Hepatocyte (in vitro differentiated cells): Measurements from ENCODE around the gene C14orf180. TPM values are rescaled to one million over a fixed set of nuclear protein-coding genes. Genes with fewer than 3 reads are reported as not detected.
A peak's percentile ranks its signal among the peaks of the same experiment; 100 is the strongest.

ENCODE experiments used
- DNase-seq: peaks from one replicate; pipeline ENCODE4 v3.0.0-alpha.2; 2016; ENCODE audit warnings: low spot score
- H2AFZ ChIP-seq: fragments of 200-600 bp; sonication (generic); 2 replicates; pipeline ENCODE4 v1.6.0; 2016; ENCODE audit warnings: antibody characterized with exemption, mild to moderate bottlenecking
- H3K27ac ChIP-seq: fragments of 200-600 bp; sonication (generic); 2 replicates; pipeline ENCODE4 v1.5.1; 2016; ENCODE audit warnings: mild to moderate bottlenecking
- H3K27me3 ChIP-seq: fragments of 200-600 bp; sonication (generic); 2 replicates; pipeline ENCODE4 v1.6.1; 2016
- H3K36me3 ChIP-seq: fragments of 200-600 bp; sonication (generic); replicated peaks from 2 replicates; pipeline ENCODE4 v1.5.1; 2016; ENCODE audit warnings: low read depth; ENCODE audit not compliant: insufficient read depth
- H3K4me1 ChIP-seq: fragments of 200-600 bp; sonication (generic); 2 replicates; pipeline ENCODE4 v1.5.1; 2016; ENCODE audit warnings: mild to moderate bottlenecking, moderate library complexity; ENCODE audit not compliant: insufficient read depth
- H3K4me2 ChIP-seq: fragments of 200-600 bp; sonication (generic); 2 replicates; pipeline ENCODE4 v1.6.0; 2016
- H3K4me3 ChIP-seq: fragments of 200-600 bp; sonication (generic); 2 replicates; pipeline ENCODE4 v1.5.1; 2016; ENCODE audit warnings: mild to moderate bottlenecking
- H3K79me2 ChIP-seq: fragments of 200-600 bp; sonication (generic); 2 replicates; pipeline ENCODE4 v1.6.0; 2017; ENCODE audit warnings: mild to moderate bottlenecking
- H3K9me2 ChIP-seq: fragments of 200-600 bp; sonication (generic); replicated peaks from 2 replicates; pipeline ENCODE4 v1.6.0; 2017; ENCODE audit warnings: mild to moderate bottlenecking; ENCODE audit not compliant: insufficient read depth
- H3K9me3 ChIP-seq: fragments of 200-600 bp; sonication (generic); 2 replicates; pipeline ENCODE4 v1.5.1; 2016; ENCODE audit warnings: low read depth, mild to moderate bottlenecking
- H4K20me1 ChIP-seq: fragments of 200-600 bp; sonication (generic); 2 replicates; pipeline ENCODE4 v1.6.0; 2016; ENCODE audit warnings: mild to moderate bottlenecking; ENCODE audit not compliant: insufficient read depth, poor library complexity, severe bottlenecking
- EZH2 ChIP-seq: fragments of 200-600 bp; sonication (generic); IDR thresholded peaks from 2 replicates; pipeline ENCODE4 v1.6.1; 2016; ENCODE audit warnings: antibody characterized with exemption, mild to moderate bottlenecking, borderline replicate concordance
- EZH2phosphoT487 ChIP-seq: fragments of 200-600 bp; sonication (generic); IDR thresholded peaks from one replicate; pipeline ENCODE4 v1.6.1; 2018; ENCODE audit warnings: antibody characterized with exemption, mild to moderate bottlenecking, low read depth, moderate library complexity; ENCODE audit not compliant: unreplicated experiment, severe bottlenecking
- WGBS: methylation state at CpG from one replicate; pipeline ENCODE4 v1.1.6; 2016; ENCODE audit warnings: low lambda C conversion rate; ENCODE audit errors: missing lambda C conversion rate; 5-methylcytosine and 5-hydroxymethylcytosine counted together
- polyA plus RNA-seq: library from polyadenylated mRNA; unstranded; fragments of >200 nt; fragmentation: Nextera tagmentation; extraction: Ambion mirVana; gene quantifications from 2 replicates; pipeline ENCODE4 v1.2.1, GENCODE V29; 2016
- total RNA-seq: library from RNA; depleted of rRNA; stranded (reverse); fragments of >200 nt; gene quantifications from 2 replicates; pipeline ENCODE4 v1.2.3, GENCODE V29; 2014
- TF ChIP-seq, protein P1 (sequence below): fragments of 200-600 bp; sonication (generic); IDR thresholded peaks from 2 replicates; pipeline ENCODE4 v1.5.1; 2016; ENCODE audit warnings: antibody characterized with exemption, mild to moderate bottlenecking; ENCODE audit not compliant: poor library complexity

Gene C14orf180
- total and polyA plus RNA-seq, 2 experiments from 2014 or later = 1.1 to 1.2 TPM

DNA sequence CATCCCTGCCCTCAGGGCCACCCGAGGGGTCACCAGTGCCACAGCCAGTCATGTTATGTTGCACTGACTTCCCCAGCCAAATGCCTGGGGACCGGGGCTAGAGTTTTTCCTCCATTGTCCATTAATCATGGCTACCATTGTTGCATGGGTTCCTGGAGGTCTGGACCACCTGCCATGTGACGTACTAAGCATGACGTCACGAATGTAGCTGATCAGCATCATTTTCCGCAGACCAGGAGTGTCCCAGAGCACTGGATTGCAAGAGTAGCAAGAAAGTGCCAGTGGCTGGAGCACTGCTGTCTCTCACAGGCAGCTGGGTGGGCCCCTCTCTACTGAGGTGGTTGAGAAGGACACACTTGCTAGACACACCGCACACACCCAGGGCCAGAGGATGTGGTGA lies 6.9 kb upstream of the C14orf180 start:
- no peaks in the 10 kb centered on the region for H4K20me1 ChIP-seq
- H3K4me3 ChIP-seq = no peak overlapping the region
- H3K9me3 ChIP-seq = no peaks in the 10 kb centered on the region
- H2AFZ ChIP-seq = no peak overlapping the region
- H3K9me2 ChIP-seq = no peaks in the 10 kb centered on the region
- no peak overlapping the region for H3K4me2 ChIP-seq
- WGBS = 93% methylated on average over 7 of the region's 7 CpGs
- no peak overlapping the region for H3K27ac ChIP-seq
- H3K27me3 ChIP-seq = no peaks in the 10 kb centered on the region
- no peak for DNase-seq
- TF ChIP-seq, protein P1, sequence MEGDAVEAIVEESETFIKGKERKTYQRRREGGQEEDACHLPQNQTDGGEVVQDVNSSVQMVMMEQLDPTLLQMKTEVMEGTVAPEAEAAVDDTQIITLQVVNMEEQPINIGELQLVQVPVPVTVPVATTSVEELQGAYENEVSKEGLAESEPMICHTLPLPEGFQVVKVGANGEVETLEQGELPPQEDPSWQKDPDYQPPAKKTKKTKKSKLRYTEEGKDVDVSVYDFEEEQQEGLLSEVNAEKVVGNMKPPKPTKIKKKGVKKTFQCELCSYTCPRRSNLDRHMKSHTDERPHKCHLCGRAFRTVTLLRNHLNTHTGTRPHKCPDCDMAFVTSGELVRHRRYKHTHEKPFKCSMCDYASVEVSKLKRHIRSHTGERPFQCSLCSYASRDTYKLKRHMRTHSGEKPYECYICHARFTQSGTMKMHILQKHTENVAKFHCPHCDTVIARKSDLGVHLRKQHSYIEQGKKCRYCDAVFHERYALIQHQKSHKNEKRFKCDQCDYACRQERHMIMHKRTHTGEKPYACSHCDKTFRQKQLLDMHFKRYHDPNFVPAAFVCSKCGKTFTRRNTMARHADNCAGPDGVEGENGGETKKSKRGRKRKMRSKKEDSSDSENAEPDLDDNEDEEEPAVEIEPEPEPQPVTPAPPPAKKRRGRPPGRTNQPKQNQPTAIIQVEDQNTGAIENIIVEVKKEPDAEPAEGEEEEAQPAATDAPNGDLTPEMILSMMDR = no peak
- TF ChIP-seq EZH2phosphoT487 (no peak), EZH2 (no peak)
- H3K79me2 ChIP-seq = no peaks in the 10 kb centered on the region
- no peaks in the 10 kb centered on the region for H3K36me3 ChIP-seq
- peaks cover 58% of the 10 kb centered on the region for H3K4me1 ChIP-seq

DNA sequence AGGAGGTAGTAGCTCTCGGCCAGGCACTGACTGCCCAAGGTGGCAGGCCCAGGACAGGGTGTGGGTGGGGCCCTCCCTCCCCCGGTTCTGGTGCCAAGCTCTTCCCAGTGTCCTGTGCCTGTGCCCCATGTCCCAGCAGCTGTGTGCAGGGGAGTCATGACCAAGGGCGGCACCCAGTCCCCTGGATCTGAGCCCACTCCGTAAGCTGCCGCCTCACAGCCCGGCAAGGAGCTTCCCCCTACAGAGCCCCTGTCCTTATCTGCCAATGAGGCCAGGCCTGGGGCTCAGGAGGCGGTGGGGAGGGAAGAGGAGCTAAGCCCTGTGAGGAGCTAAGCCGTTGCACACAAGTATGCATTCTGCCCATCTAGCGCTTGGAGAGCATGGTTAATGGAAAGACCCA lies 5.6 kb upstream of the C14orf180 start:
- Histone ChIP-seq H3K36me3 (no peaks in the 10 kb centered on the region), H4K20me1 (no peaks in the 10 kb centered on the region), H3K4me2 (peak overlapping the region; percentile 68), H3K4me1 (peaks cover 58% of the 10 kb centered on the region), H3K9me3 (no peaks in the 10 kb centered on the region), H3K79me2 (no peaks in the 10 kb centered on the region), H3K27me3 (no peaks in the 10 kb centered on the region), H3K4me3 (no peak overlapping the region), H3K9me2 (no peaks in the 10 kb centered on the region), H3K27ac (peak overlapping the region; percentile 60), H2AFZ (no peak overlapping the region)
- TF ChIP-seq EZH2 (no peak), EZH2phosphoT487 (no peak)
- TF ChIP-seq, protein P1 = no peak
- WGBS = 40% methylated on average over 9 of the region's 9 CpGs
- peak; percentile 80 for DNase-seq

DNA sequence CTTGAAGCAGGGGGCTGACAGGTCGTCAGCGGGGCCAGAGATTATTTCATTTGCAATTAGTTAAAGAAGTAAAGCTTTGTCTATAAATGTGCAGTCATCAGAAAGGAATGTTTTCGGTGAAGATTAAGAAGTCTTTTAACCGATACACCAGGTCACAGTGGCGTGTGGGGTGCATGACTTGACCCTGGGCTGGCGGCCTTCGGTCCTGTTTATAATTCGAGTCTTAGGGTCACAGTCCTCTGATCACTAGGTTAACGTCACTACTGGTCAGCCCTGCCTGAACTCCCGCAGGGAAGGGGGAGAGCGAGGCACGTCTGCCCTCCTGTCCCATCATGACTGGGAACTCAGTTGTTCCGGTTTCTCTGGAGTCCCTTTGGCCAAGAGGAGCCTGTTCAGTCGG lies 5.0 kb upstream of the C14orf180 start:
- TF ChIP-seq EZH2 (no peak), EZH2phosphoT487 (no peak)
- TF ChIP-seq, protein P1 = no peak
- no peaks in the 10 kb centered on the region for H3K9me3 ChIP-seq
- no peak overlapping the region for H3K4me3 ChIP-seq
- H3K36me3 ChIP-seq = no peaks in the 10 kb centered on the region
- no peaks in the 10 kb centered on the region for H3K9me2 ChIP-seq
- no peak for DNase-seq
- peaks cover 58% of the 10 kb centered on the region for H3K4me1 ChIP-seq
- WGBS = 59% methylated on average over 14 of the region's 14 CpGs
- peak overlapping the region; percentile 60 for H3K27ac ChIP-seq
- H3K4me2 ChIP-seq = peak overlapping the region; percentile 68
- H3K79me2 ChIP-seq = no peaks in the 10 kb centered on the region
- no peaks in the 10 kb centered on the region for H3K27me3 ChIP-seq
- no peak overlapping the region for H2AFZ ChIP-seq
- H4K20me1 ChIP-seq = no peaks in the 10 kb centered on the region

DNA sequence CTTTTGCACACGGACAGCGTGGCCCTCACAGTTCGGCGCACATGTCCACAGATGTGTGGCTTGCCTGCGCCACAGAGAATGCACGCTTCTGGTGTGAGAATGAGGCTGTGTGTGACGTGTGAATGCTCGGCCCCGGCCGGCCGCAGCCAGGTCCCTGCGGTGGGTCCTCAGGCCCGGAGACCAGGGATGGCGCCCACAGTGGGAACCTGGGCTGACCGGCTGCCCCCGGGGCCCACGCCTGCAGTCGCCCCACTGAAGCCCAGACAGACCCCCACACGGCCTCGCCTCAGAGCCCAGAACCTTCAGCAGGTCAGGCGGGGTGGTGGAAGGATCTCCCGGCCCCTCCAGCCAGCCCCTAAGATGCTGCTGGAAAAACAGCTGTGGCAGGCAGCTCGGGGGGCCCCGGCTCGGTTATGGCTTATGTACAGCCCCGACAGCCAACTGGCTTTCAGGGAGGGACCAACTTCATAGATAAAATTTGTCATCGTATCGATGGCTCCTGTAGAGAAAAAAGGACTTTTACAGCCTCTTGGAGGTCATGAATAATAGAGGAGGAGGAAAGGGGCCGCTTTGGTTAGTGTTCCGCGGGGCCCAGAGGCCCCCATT lies 4.5 kb upstream of the C14orf180 start:
- no peak for DNase-seq
- no peaks in the 10 kb centered on the region for H3K79me2 ChIP-seq
- H3K4me1 ChIP-seq = peaks cover 55% of the 10 kb centered on the region
- H3K4me2 ChIP-seq = no peak overlapping the region
- whole genome bisulfite sequencing = 82% methylated on average over 31 of the region's 31 CpGs
- no peaks in the 10 kb centered on the region for H4K20me1 ChIP-seq
- H3K9me2 ChIP-seq = no peaks in the 10 kb centered on the region
- no peak overlapping the region for H3K4me3 ChIP-seq
- H3K27ac ChIP-seq = peak overlapping the region; percentile 60
- H2AFZ ChIP-seq = no peak overlapping the region
- H3K9me3 ChIP-seq = no peaks in the 10 kb centered on the region
- TF ChIP-seq, protein P1 = no peak
- no peak for TF ChIP-seq EZH2phosphoT487
- no peak for TF ChIP-seq EZH2
- H3K36me3 ChIP-seq = no peaks in the 10 kb centered on the region
- H3K27me3 ChIP-seq = no peaks in the 10 kb centered on the region
